Adrenal gland (tissue), 12 donors: ENCODE measurements around the gene RNF125. TPM values are rescaled to one million over a fixed set of nuclear protein-coding genes. Genes with fewer than 3 reads are reported as not detected.
A peak's percentile ranks its signal among the peaks of the same experiment; 100 is the strongest.

Experiments used
- DNase-seq, 7 donors: peaks; one replicate each; pipeline ENCODE4 v3.0.0-alpha.2; 2019 to 2020
- H3K27ac ChIP-seq, 5 donors: fragments of 200-600 bp; sonication (generic) in 4 of 5; 1 replicate in 3 of 5; 2 replicates in 2 of 5; pipeline versions ENCODE4 v1.5.1 to v1.8.0; 2016 to 2020; ENCODE audit warnings: mild to moderate bottlenecking in 1 of 5
- H3K27me3 ChIP-seq: fragments of 200-600 bp; 2 replicates; pipeline ENCODE4 v1.8.0; 2021
- H3K36me3 ChIP-seq, 2 donors: fragments of 200-600 bp; replicated peaks in 1 of 2; 1 replicate in 1 of 2; 2 replicates in 1 of 2; pipeline versions ENCODE4 v1.5.1 to v1.8.0; 2018 to 2022
- H3K4me1 ChIP-seq, 2 donors: fragments of 200-600 bp; replicated peaks in 1 of 2; 1 replicate in 1 of 2; 2 replicates in 1 of 2; pipeline versions ENCODE4 v1.5.1 to v1.8.0; 2018 to 2021
- H3K4me3 ChIP-seq, 4 donors: fragments of 200-600 bp; sonication (generic) in 3 of 4; one replicate each; pipeline ENCODE4 v1.5.1; 2016 to 2018
- H3K9me3 ChIP-seq, 3 donors: fragments of 200-600 bp; sonication (generic) in 1 of 3; replicated peaks in 1 of 3; 1 replicate in 2 of 3; 2 replicates in 1 of 3; pipeline versions ENCODE4 v1.5.1 to v1.8.0; 2016 to 2021
- CTCF ChIP-seq, 6 experiments: fragments of 450-650 bp in 4 of 6; fragments of 200-600 bp in 2 of 6; sonication (generic) in 1 of 6; IDR thresholded peaks; 1 replicate in 5 of 6; 2 replicates in 1 of 6; pipeline versions ENCODE4 v1.5.1 to v1.8.0; 2016 to 2021; ENCODE audit warnings: antibody characterized with exemption in 6 of 6, mild to moderate bottlenecking in 2 of 6, moderate library complexity in 1 of 6
- POLR2A ChIP-seq, 2 donors: fragments of 450-650 bp; IDR thresholded peaks; one replicate each; pipeline ENCODE4 v1.6.1; 2017; ENCODE audit warnings: antibody characterized with exemption in 2 of 2, mild to moderate bottlenecking in 2 of 2, moderate library complexity in 1 of 2
- WGBS, 4 donors: extraction: QIAGEN DNeasy Blood & Tissue Kit in 2 of 4; methylation state at CpG; one replicate each; pipeline versions ENCODE4 v1.1.5 to v1.1.7; 2013 to 2017; 5-methylcytosine and 5-hydroxymethylcytosine counted together
- intact Hi-C, 2 donors: fragments of 100-400 bp; cut with DNase I; formaldehyde crosslinking; loops; one replicate each; pipeline versions ENCODE4 v1.14.1 to v1.15.0; 2022 to 2023
- polyA plus RNA-seq, 3 donors: library from polyadenylated mRNA; stranded (reverse); fragments of 200-250 nt in 2 of 3; fragments of 350-450 nt in 1 of 3; fragmentation: Illumina TruSeq in 1 of 3; extraction: RNeasy Lipid Tissue Mini Kit (QIAGEN cat#74804) in 1 of 3; gene quantifications; one replicate each; pipeline ENCODE4 v1.2.3, GENCODE V29; 2013 to 2014
- total RNA-seq, 9 donors: library from RNA; depleted of rRNA in 4 of 9; stranded (reverse); fragments of >200 nt in 4 of 9; fragments of 120-200 nt in 1 of 9; fragmentation: NEBNext Ultra II Directional in 1 of 9; extraction: Animal tissue kit (Norgen Biotek cat#: 25700) in 1 of 9; gene quantifications; one replicate each; pipeline versions ENCODE4 v1.1.0 to v1.2.4, GENCODE V29; 2013 to 2023
- donor health status: healthy with polysubstance abuse.
- donor health status: Bipolar disorder and iron deficiency.
- donor health status: DM: yes; HTN: yes; CAD: no.
- donor health status: DM: no; HTN: no; CAD: no.
- donor health status: DM: no; HTN: no; CAD: no.
- donor health status: DM: yes; HTN: yes; CAD: no.

The RNF125 gene
- total and polyA plus RNA-seq, 12 donors = 0.44 to 7.9 (median 2.0) TPM

- Histone ChIP-seq H3K27me3 (no peaks in the 10 kb centered on the region), H3K4me1 (peaks cover 23% of the 10 kb centered on the region in 2 donors), H3K36me3 (no peaks in the 10 kb centered on the region), H3K27ac (peak overlapping the region; percentile 95 to 100 (median 99)), H3K9me3 (no peaks in the 10 kb centered on the region), H3K4me3 (peak overlapping the region in 3 of 4 donors; percentile 36 to 93 (median 69))
- intact Hi-C loops = loop anchor here in 1 of 2 donors (5.0 kb wide), 2 partner anchors 74 to 164 kb away; partner anchors contain the start of gene RNF125
- TF ChIP-seq CTCF (IDR thresholded peaks at IDR 0.05) = no peak
- TF ChIP-seq POLR2A (IDR thresholded peaks at IDR 0.05) = no peak
- WGBS, 4 donors = 27 to 31% (median 31%) methylated on average over 7 of the region's 7 CpGs
- no peak for DNase-seq
Measured at GRCh38 chr18:32091325-32091723, 72.7 kb downstream of the RNF125 start.

GRCh38 chr18:32091724-32092421 is 73.2 kb downstream of the RNF125 start, which contains the start of gene RNF138:
Gene RNF138 (plus strand): TSS chr18:32091874. CDS start chr18:32092777, 903 bp downstream.
- H3K4me1 ChIP-seq = peaks cover 23 to 27% of the 10 kb centered on the region in 2 donors
- no peaks in the 10 kb centered on the region for H3K9me3 ChIP-seq
- peak within 1 kb of the TSS; percentile 95 to 100 (median 99) for H3K27ac ChIP-seq
- H3K36me3 ChIP-seq = no peaks in the 10 kb centered on the region
- intact Hi-C loops = loop anchor here in 1 of 2 donors (5.0 kb wide), 2 partner anchors 75 to 165 kb away; partner anchors contain the start of gene RNF125
- H3K27me3 ChIP-seq = no peaks in the 10 kb centered on the region
- no peak for TF ChIP-seq CTCF (IDR thresholded peaks at IDR 0.05)
- TF ChIP-seq POLR2A (IDR thresholded peaks at IDR 0.05) = peak; percentile 58 to 78
- 0 to 2% (median 1%) methylated on average over 17 to 75 of the region's 75 CpGs for WGBS, 4 donors
- peak; percentile 86 to 95 (median 90) for DNase-seq
- peak within 1 kb of the TSS; percentile 52 to 93 (median 76) for H3K4me3 ChIP-seq

- peak; percentile 99 to 100 (median 99) for DNase-seq
- peak in 1 of 6 experiments; percentile 10 for TF ChIP-seq CTCF (IDR thresholded peaks at IDR 0.05)
- peak; percentile 62 to 77 for TF ChIP-seq POLR2A (IDR thresholded peaks at IDR 0.05)
- intact Hi-C loops = loop anchor here in 1 of 2 donors (5.0 kb wide), 2 partner anchors 75 to 165 kb away; partner anchors contain the start of gene RNF125
- Histone ChIP-seq H3K27me3 (no peaks in the 10 kb centered on the region), H3K27ac (peak overlapping the region; percentile 95 to 100 (median 99)), H3K4me1 (peaks cover 23 to 27% of the 10 kb centered on the region in 2 donors), H3K36me3 (no peaks in the 10 kb centered on the region), H3K4me3 (peak overlapping the region; percentile 52 to 93 (median 76)), H3K9me3 (no peaks in the 10 kb centered on the region)
- WGBS, 4 donors = 0 to 1% (median 0%) methylated on average over 18 to 77 of the region's 77 CpGs
Measured at GRCh38 chr18:32092422-32093101, 73.9 kb downstream of the RNF125 start.

- H3K27ac ChIP-seq = peak overlapping the region; percentile 55 to 100 (median 99)
- H3K36me3 ChIP-seq = no peaks in the 10 kb centered on the region
- DNase-seq = peak; percentile 46 to 77 (median 64)
- WGBS, 4 donors = 0 to 1% (median 0%) methylated on average over 12 to 32 of the region's 32 CpGs
- peak overlapping the region; percentile 52 to 93 (median 76) for H3K4me3 ChIP-seq
- intact Hi-C loops = loop anchor here in 1 of 2 donors (5.0 kb wide), 2 partner anchors 76 to 166 kb away; partner anchors contain the start of gene RNF125
- peaks cover 23 to 27% of the 10 kb centered on the region in 2 donors for H3K4me1 ChIP-seq
- TF ChIP-seq POLR2A (IDR thresholded peaks at IDR 0.05) (peak in 1 of 2 donors; percentile 32), CTCF (IDR thresholded peaks at IDR 0.05) (no peak)
- H3K27me3 ChIP-seq = no peaks in the 10 kb centered on the region
- no peaks in the 10 kb centered on the region for H3K9me3 ChIP-seq
Measured at GRCh38 chr18:32093102-32093511, 74.5 kb downstream of the RNF125 start.
